Measurements from ENCODE around the gene BCAR1. TPM values are rescaled to one million over a fixed set of nuclear protein-coding genes. Genes with fewer than 3 reads are reported as not detected.

The BCAR1 gene
- total and polyA plus RNA-seq, 10 of the 15 experiments (the other 5 are each of a cell fraction or from before 2014, with no cell fraction given): 0.13 to 14.1 (median 2.8) TPM; not detected in 1

DNA sequence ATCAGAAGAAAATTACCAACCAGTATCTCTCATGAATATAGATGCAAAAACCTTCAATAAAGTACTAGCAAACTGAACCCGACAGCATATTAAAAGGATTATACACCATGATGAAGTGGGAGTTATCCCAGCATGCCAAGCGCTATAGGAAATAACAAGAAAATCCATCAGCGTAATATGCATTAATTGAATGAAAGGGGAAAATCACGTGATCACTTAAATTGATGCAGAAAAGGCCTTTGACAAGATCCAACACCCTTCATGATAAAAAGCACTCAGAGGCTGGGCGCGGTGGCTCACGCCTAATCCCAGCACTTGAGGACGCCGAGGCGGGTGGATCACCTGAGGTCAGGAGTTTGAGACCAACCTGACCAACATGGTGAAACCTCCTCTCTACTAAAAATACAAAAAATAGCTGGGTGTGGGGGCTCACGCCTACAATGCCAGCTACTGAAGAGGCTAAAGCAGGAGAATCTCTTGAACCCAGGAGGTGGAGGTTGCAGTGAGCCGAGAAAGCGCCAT is 49.3 kb downstream of the BCAR1 start (continued):
- TF ChIP-seq WRNIP1 (IDR thresholded peaks at IDR 0.05; ENCODE audit: borderline replicate concordance, low read depth, low read length) (no peak), MEF2B (IDR thresholded peaks at IDR 0.05; ENCODE audit: partially characterized antibody, poor library complexity, severe bottlenecking) (no peak), STAT3 (IDR thresholded peaks at IDR 0.05; ENCODE audit: low read depth, low read length) (no peak), GABPA (IDR thresholded peaks at IDR 0.05; ENCODE audit: low read depth) (no peak), ZNF384 (IDR thresholded peaks at IDR 0.05; ENCODE audit: borderline replicate concordance, low read depth, low read length) (no peak), SIN3A (IDR thresholded peaks at IDR 0.05; ENCODE audit: low read depth, low read length) (no peak), PAX5 (IDR thresholded peaks at IDR 0.05; ENCODE audit: borderline replicate concordance, low read depth, low read length) (no peak), SMAD1 (IDR thresholded peaks at IDR 0.05; ENCODE audit: low read depth, partially characterized antibody) (no peak)
- TF ChIP-seq, protein P1, sequence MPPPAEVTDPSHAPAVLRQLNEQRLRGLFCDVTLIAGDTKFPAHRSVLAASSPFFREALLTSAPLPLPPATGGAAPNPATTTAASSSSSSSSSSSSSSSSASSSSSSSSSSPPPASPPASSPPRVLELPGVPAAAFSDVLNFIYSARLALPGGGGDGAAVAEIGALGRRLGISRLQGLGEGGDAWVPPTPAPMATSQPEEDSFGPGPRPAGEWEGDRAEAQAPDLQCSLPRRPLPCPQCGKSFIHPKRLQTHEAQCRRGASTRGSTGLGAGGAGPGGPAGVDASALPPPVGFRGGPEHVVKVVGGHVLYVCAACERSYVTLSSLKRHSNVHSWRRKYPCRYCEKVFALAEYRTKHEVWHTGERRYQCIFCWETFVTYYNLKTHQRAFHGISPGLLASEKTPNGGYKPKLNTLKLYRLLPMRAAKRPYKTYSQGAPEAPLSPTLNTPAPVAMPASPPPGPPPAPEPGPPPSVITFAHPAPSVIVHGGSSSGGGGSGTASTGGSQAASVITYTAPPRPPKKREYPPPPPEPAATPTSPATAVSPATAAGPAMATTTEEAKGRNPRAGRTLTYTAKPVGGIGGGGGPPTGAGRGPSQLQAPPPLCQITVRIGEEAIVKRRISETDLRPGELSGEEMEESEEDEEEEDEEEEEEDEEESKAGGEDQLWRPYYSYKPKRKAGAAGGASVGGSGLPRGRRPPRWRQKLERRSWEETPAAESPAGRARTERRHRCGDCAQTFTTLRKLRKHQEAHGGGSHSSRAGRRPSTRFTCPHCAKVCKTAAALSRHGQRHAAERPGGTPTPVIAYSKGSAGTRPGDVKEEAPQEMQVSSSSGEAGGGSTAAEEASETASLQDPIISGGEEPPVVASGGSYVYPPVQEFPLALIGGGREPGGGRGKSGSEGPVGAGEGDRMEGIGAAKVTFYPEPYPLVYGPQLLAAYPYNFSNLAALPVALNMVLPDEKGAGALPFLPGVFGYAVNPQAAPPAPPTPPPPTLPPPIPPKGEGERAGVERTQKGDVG (CRISPR knock-in tag; IDR thresholded peaks at IDR 0.05): no peak
